Endothelial cell of umbilical vein (primary cell): ENCODE results near the gene URAD. TPM values are rescaled to one million over a fixed set of nuclear protein-coding genes. Genes with fewer than 3 reads are reported as not detected.

Source experiments
- BruUV-seq: library from RNA; stranded (reverse); fragments of 400-500 nt; replicated peaks from 2 replicates; lab custom pipeline; 2021; lab: Mats Ljungman, UMichigan
- CTCF ChIA-PET: fragments of 300-600, 350-600 bp; sonication (Branson Sonifier 250); formaldehyde crosslinking; loops from one replicate; lab custom pipeline; 2021; ENCODE audit warnings: antibody characterized with exemption, inconsistent platforms; lab: Charles Lee
- POLR2A ChIA-PET: fragments of 300-600, 350-600 bp; sonication (Branson Sonifier 250); formaldehyde crosslinking; loops from one replicate; lab custom pipeline; 2021; ENCODE audit warnings: antibody characterized with exemption, inconsistent platforms; lab: Charles Lee
- DNase-seq: peaks from one replicate; pipeline ENCODE4 v3.0.0-alpha.2; 2011; ENCODE audit warnings: low read depth, low spot score
- FAIRE-seq: peaks from 2 replicates; lab custom pipeline; 2011; peaks lifted over from hg19 to GRCh38; lab: Jason Lieb, UNC
- H2AFZ ChIP-seq: 2 replicates; pipeline ENCODE4 v1.6.0; 2012; ENCODE audit warnings: low read depth, low read length, control low read depth, inconsistent platforms
- H3K27ac ChIP-seq: 2 replicates; pipeline ENCODE4 v1.5.1; 2011; ENCODE audit warnings: low read depth, mild to moderate bottlenecking, control low read depth, low read length, moderate library complexity; ENCODE audit not compliant: insufficient read depth
- H3K27me3 ChIP-seq, 2 experiments: 2 replicates each; pipeline versions ENCODE4 v1.6.0 to v1.6.1; 2011; ENCODE audit warnings: low read length in 2 of 2, mixed read lengths in 1 of 2; ENCODE audit not compliant: control insufficient read depth in 2 of 2, insufficient read depth in 2 of 2
- H3K36me3 ChIP-seq, 2 experiments: 2 replicates in 1 of 2; 3 replicates in 1 of 2; pipeline ENCODE4 v1.5.1; 2011; ENCODE audit warnings: low read length in 2 of 2, mild to moderate bottlenecking in 1 of 2, moderate library complexity in 1 of 2; ENCODE audit not compliant: control insufficient read depth in 2 of 2, insufficient read depth in 2 of 2; ENCODE audit errors: extremely low read depth in 1 of 2
- H3K4me1 ChIP-seq: 3 replicates; pipeline ENCODE4 v1.5.1; 2011; ENCODE audit warnings: mild to moderate bottlenecking, low read length; ENCODE audit not compliant: control insufficient read depth, insufficient read depth; ENCODE audit errors: extremely low read depth
- H3K4me2 ChIP-seq: 2 replicates; pipeline ENCODE4 v1.6.1; 2011; ENCODE audit warnings: low read length, control low read depth, mixed read lengths; ENCODE audit not compliant: insufficient read depth
- H3K4me3 ChIP-seq, 3 experiments: fragments of 200-600 bp in 1 of 3; sonication (generic), shearing (Covaris generic) in 1 of 3; replicated peaks in 1 of 3; 2 replicates each; pipeline ENCODE4 v1.5.1; 2011 to 2016; ENCODE audit warnings: control low read depth in 3 of 3, low read length in 3 of 3, mild to moderate bottlenecking in 2 of 3, inconsistent platforms in 1 of 3, low read depth in 1 of 3, moderate library complexity in 1 of 3; ENCODE audit not compliant: insufficient read depth in 1 of 3
- H3K79me2 ChIP-seq: 2 replicates; pipeline ENCODE4 v1.6.0; 2012; ENCODE audit warnings: low read length, inconsistent platforms; ENCODE audit not compliant: control insufficient read depth, insufficient read depth
- H3K9ac ChIP-seq: replicated peaks from 2 replicates; pipeline ENCODE3; 2011; ENCODE audit warnings: low read length, control low read depth; ENCODE audit not compliant: insufficient read depth; ENCODE audit errors: extremely low read depth
- H3K9me1 ChIP-seq: replicated peaks from 3 replicates; pipeline ENCODE4 v1.6.0; 2011; ENCODE audit warnings: mild to moderate bottlenecking, low read length; ENCODE audit not compliant: control insufficient read depth, insufficient read depth; ENCODE audit errors: extremely low read depth
- H3K9me3 ChIP-seq: replicated peaks from 2 replicates; pipeline ENCODE4 v1.5.1; 2012; ENCODE audit warnings: low read length, inconsistent platforms; ENCODE audit not compliant: control insufficient read depth, insufficient read depth
- H4K20me1 ChIP-seq: replicated peaks from 2 replicates; pipeline ENCODE3; 2011; ENCODE audit warnings: mild to moderate bottlenecking, low read length; ENCODE audit not compliant: control insufficient read depth, insufficient read depth; ENCODE audit errors: extremely low read depth
- EZH2 ChIP-seq: IDR thresholded peaks from 2 replicates; pipeline ENCODE4 v1.6.1; 2012; ENCODE audit warnings: borderline replicate concordance, low read depth, mild to moderate bottlenecking, moderate library complexity, low read length, inconsistent platforms; ENCODE audit not compliant: severe bottlenecking
- FOS ChIP-seq: IDR thresholded peaks from 2 replicates; pipeline ENCODE4 v1.6.1; 2011; ENCODE audit warnings: mild to moderate bottlenecking, low read length, moderate library complexity, borderline replicate concordance; ENCODE audit not compliant: insufficient read depth
- GATA2 ChIP-seq: IDR thresholded peaks from 2 replicates; pipeline ENCODE4 v1.7.0; 2011; ENCODE audit warnings: low read depth, mild to moderate bottlenecking, moderate library complexity, mixed read lengths, low read length; ENCODE audit not compliant: insufficient read length, insufficient read depth
- JUN ChIP-seq: IDR thresholded peaks from 2 replicates; pipeline ENCODE4 v1.6.1; 2011; ENCODE audit warnings: borderline replicate concordance, low read depth; ENCODE audit not compliant: insufficient read length, insufficient read depth
- MYC ChIP-seq: IDR thresholded peaks from one replicate; pipeline ENCODE4 v1.6.1; 2011; ENCODE audit warnings: mild to moderate bottlenecking, low read depth, low read length
- POLR2A ChIP-seq: IDR thresholded peaks from 2 replicates; pipeline ENCODE4 v1.6.1; 2012; ENCODE audit warnings: low read depth, mild to moderate bottlenecking, control low read depth, low read length
- POLR2AphosphoS5 ChIP-seq: IDR thresholded peaks from 2 replicates; pipeline ENCODE4 v1.6.1; 2012; ENCODE audit warnings: low read depth, mild to moderate bottlenecking, control low read depth, low read length, moderate library complexity; ENCODE audit not compliant: insufficient read depth
- dilution Hi-C: fragments of 300-500 bp; cut with MboI; formaldehyde crosslinking; loops from one replicate; pipeline ENCODE4 v1.15.0; 2019; ENCODE audit warnings: low sequenced_read_pairs; ENCODE audit not compliant: extremely low pct_ligation_motif_present
- intact Hi-C: fragments of 100-400 bp; cut with micrococcal nuclease; formaldehyde crosslinking; loops from one replicate; pipeline ENCODE4 v1.10.0; 2022
- polyA plus RNA-seq, 4 experiments: library from polyadenylated mRNA; depleted of rRNA in 3 of 4; stranded (reverse) in 3 of 4; unstranded in 1 of 4; fragments of >200 nt; gene quantifications; 2 replicates each; pipeline versions ENCODE4 v1.2.1 to v1.2.3, GENCODE V29; 2011 to 2012; ENCODE audit warnings: missing spikeins in 1 of 4
- total RNA-seq: library from RNA; stranded (reverse); gene quantifications from 2 replicates; pipeline ENCODE4 v1.2.3, GENCODE V29; 2021
- TF ChIP-seq, protein P1 (sequence below), 2 donors: IDR thresholded peaks; 1 replicate in 1 of 2; 2 replicates in 1 of 2; pipeline ENCODE4 v1.5.1; 2011; ENCODE audit warnings: low read length in 2 of 2, mild to moderate bottlenecking in 2 of 2, moderate library complexity in 2 of 2, control low read depth in 1 of 2, inconsistent platforms in 1 of 2, low read depth in 1 of 2; ENCODE audit not compliant: insufficient read depth in 1 of 2; ENCODE audit errors: extremely low read depth in 1 of 2
- TF ChIP-seq, protein P2 (sequence below): IDR thresholded peaks from 2 replicates; pipeline ENCODE4 v1.6.1; 2011; ENCODE audit not compliant: insufficient read depth, insufficient read length

The URAD gene
- total and polyA plus RNA-seq, 2 donors (not counting 3 experiments of a cell fraction or from before 2014, with no cell fraction given): not detected

DNA sequence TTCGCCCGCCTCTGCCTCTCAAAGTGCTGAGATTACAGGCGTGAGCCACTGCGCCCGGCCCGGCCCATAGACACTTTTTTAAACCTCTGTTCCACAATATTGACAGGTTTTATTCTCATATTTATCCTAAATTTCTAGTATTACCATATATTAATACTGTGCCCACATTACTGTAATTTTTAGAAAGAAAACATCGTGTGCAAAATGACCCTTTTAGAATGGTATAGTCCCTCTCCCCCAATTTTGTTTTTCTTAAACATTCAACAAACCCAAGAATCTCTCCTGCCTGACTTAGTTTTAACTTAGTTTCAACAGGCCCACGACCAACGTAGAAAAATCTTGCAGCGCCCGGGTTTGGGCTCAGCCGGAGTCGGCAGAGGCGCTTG is 28.5 kb downstream of the URAD start:
- FAIRE-seq (no peak), DNase-seq (no peak)
- no peak overlapping the region for H3K9ac ChIP-seq
- H3K27me3 ChIP-seq: peaks cover 64 to 93% of the 10 kb centered on the region in 2 experiments
- H3K9me3 ChIP-seq: no peaks in the 10 kb centered on the region
- TF ChIP-seq POLR2AphosphoS5 (no peak), JUN (no peak), POLR2A (no peak), MYC (no peak), EZH2 (no peak), FOS (no peak), GATA2 (no peak)
- TF ChIP-seq, protein P1, sequence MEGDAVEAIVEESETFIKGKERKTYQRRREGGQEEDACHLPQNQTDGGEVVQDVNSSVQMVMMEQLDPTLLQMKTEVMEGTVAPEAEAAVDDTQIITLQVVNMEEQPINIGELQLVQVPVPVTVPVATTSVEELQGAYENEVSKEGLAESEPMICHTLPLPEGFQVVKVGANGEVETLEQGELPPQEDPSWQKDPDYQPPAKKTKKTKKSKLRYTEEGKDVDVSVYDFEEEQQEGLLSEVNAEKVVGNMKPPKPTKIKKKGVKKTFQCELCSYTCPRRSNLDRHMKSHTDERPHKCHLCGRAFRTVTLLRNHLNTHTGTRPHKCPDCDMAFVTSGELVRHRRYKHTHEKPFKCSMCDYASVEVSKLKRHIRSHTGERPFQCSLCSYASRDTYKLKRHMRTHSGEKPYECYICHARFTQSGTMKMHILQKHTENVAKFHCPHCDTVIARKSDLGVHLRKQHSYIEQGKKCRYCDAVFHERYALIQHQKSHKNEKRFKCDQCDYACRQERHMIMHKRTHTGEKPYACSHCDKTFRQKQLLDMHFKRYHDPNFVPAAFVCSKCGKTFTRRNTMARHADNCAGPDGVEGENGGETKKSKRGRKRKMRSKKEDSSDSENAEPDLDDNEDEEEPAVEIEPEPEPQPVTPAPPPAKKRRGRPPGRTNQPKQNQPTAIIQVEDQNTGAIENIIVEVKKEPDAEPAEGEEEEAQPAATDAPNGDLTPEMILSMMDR (IDR thresholded peaks at IDR 0.05; ENCODE audit: extremely low read depth in 1 of 2, insufficient read depth in 1 of 2, low read depth in 1 of 2, low read length in 2 of 2): no peak
- TF ChIP-seq, protein P2, sequence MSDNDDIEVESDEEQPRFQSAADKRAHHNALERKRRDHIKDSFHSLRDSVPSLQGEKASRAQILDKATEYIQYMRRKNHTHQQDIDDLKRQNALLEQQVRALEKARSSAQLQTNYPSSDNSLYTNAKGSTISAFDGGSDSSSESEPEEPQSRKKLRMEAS: no peak
- dilution Hi-C loops: no loop called here
- no peak overlapping the region for H3K27ac ChIP-seq
- no peaks in the 10 kb centered on the region for H3K36me3 ChIP-seq
- intact Hi-C loops: loop anchor here (10.0 kb wide), 1 partner anchor 595 kb away; no protein-coding TSS in a partner anchor
- no peaks in the 10 kb centered on the region for H3K79me2 ChIP-seq
- H3K4me3 ChIP-seq: no peak overlapping the region
- ChIA-PET POLR2A (no interaction called here), CTCF (interaction anchor here (1.0 to 2.7 kb wide), 3 partner anchors 24 to 598 kb away, joined by 3 to 12 read pairs (median 5); no protein-coding TSS in a partner anchor)
- BruUV-seq: no TSS peak
- peaks cover 3% of the 10 kb centered on the region for H3K4me1 ChIP-seq
- no peak overlapping the region for H3K4me2 ChIP-seq
- no peak overlapping the region for H2AFZ ChIP-seq
- no peaks in the 10 kb centered on the region for H3K9me1 ChIP-seq
- no peaks in the 10 kb centered on the region for H4K20me1 ChIP-seq
